Activated naive CD8-positive, alpha-beta T cell treated with anti-CD3 and anti-CD28 coated beads, Interleukin-2, amount 10 ng/mL, durations not matched to agents 7 days and 5 days (primary cell): ENCODE results near the gene TTC12. TPM values are rescaled to one million over a fixed set of nuclear protein-coding genes. Genes with fewer than 3 reads are reported as not detected.

ENCODE experiments used
- ATAC-seq: fragments of 150-1000 bp; cut with Tn5 transposase; one replicate; pipeline ENCODE4 v1.10.0; 2021; ENCODE audit warnings: low read depth, moderate library complexity
- POLR2A ChIA-PET: fragments of 350-600 bp; sonication (Branson Sonifier 250); formaldehyde crosslinking; loops from one replicate; lab custom pipeline; 2021; ENCODE audit warnings: antibody characterized with exemption; lab: Charles Lee
- DNase-seq: peaks from one replicate; pipeline ENCODE4 v3.0.0; 2021
- H3K27ac Mint-ChIP-seq: one replicate; pipeline ENCODE4 v1.8.0; 2022; ENCODE audit warnings: mild to moderate bottlenecking, mixed read lengths
- H3K27me3 Mint-ChIP-seq: one replicate; pipeline ENCODE4 v1.8.0; 2022; ENCODE audit warnings: mild to moderate bottlenecking, moderate library complexity, mixed read lengths
- H3K36me3 Mint-ChIP-seq: one replicate; pipeline ENCODE4 v1.8.0; 2021; ENCODE audit warnings: mild to moderate bottlenecking, mixed read lengths
- H3K4me1 Mint-ChIP-seq: one replicate; pipeline ENCODE4 v1.8.0; 2021; ENCODE audit warnings: mixed read lengths
- H3K4me3 Mint-ChIP-seq: one replicate; pipeline ENCODE4 v1.8.0; 2022; ENCODE audit warnings: mild to moderate bottlenecking, moderate library complexity, mixed read lengths
- H3K9me3 Mint-ChIP-seq: one replicate; pipeline ENCODE4 v1.8.0; 2021; ENCODE audit warnings: mixed read lengths
- total RNA-seq, 2 experiments: library from RNA; stranded (reverse); gene quantifications; one replicate each; pipeline ENCODE4 v1.2.3, GENCODE V29; 2021

The TTC12 gene
- total RNA-seq, 2 experiments from 2014 or later, result 37.4 to 45.6 TPM

- Mint-ChIP-seq H3K27ac (no peak overlapping the region), H3K9me3 (peaks cover 3% of the 10 kb centered on the region), H3K27me3 (no peaks in the 10 kb centered on the region), H3K36me3 (peaks cover 30% of the 10 kb centered on the region), H3K4me3 (no peak overlapping the region), H3K4me1 (no peaks in the 10 kb centered on the region)
- POLR2A ChIA-PET, result no interaction called here
- DNase-seq, result no peak
- no peak for ATAC-seq
These were observed 36.7 kb downstream of the TTC12 start for GRCh38 chr11:113351068-113351450.

- POLR2A ChIA-PET, result no interaction called here
- Mint-ChIP-seq H3K36me3 (peaks cover 35% of the 10 kb centered on the region), H3K4me3 (no peak overlapping the region), H3K4me1 (no peaks in the 10 kb centered on the region), H3K27me3 (no peaks in the 10 kb centered on the region), H3K9me3 (peaks cover 5% of the 10 kb centered on the region), H3K27ac (no peak overlapping the region)
- no peak for ATAC-seq
- DNase-seq, result no peak
These were observed 37.1 kb downstream of the TTC12 start for GRCh38 chr11:113351480-113351879.

- Mint-ChIP-seq H3K27me3 (no peaks in the 10 kb centered on the region), H3K9me3 (peaks cover 8% of the 10 kb centered on the region), H3K4me1 (no peaks in the 10 kb centered on the region), H3K36me3 (peaks cover 55% of the 10 kb centered on the region), H3K27ac (no peak overlapping the region), H3K4me3 (no peak overlapping the region)
- POLR2A ChIA-PET, result no interaction called here
- ATAC-seq (no peak), DNase-seq (no peak)
These were observed 41.8 kb downstream of the TTC12 start for GRCh38 chr11:113356203-113356602.

GRCh38 chr11:113363406-113363805, 49.0 kb downstream of the TTC12 start:
- no peak overlapping the region for H3K27ac Mint-ChIP-seq
- DNase-seq (no peak), ATAC-seq (no peak)
- POLR2A ChIA-PET, result no interaction called here
- H3K36me3 Mint-ChIP-seq, result peaks cover 16% of the 10 kb centered on the region
- no peak overlapping the region for H3K4me3 Mint-ChIP-seq
- H3K27me3 Mint-ChIP-seq, result no peaks in the 10 kb centered on the region
- H3K4me1 Mint-ChIP-seq, result peaks cover 18% of the 10 kb centered on the region
- H3K9me3 Mint-ChIP-seq, result no peaks in the 10 kb centered on the region

- Mint-ChIP-seq H3K36me3 (peaks cover 13% of the 10 kb centered on the region), H3K27ac (no peak overlapping the region), H3K4me3 (no peak overlapping the region), H3K27me3 (no peaks in the 10 kb centered on the region), H3K9me3 (no peaks in the 10 kb centered on the region), H3K4me1 (peaks cover 18% of the 10 kb centered on the region)
- POLR2A ChIA-PET, result no interaction called here
- no peak for DNase-seq
- ATAC-seq, result no peak
These were observed 49.7 kb downstream of the TTC12 start for GRCh38 chr11:113363996-113364641.

- no peaks in the 10 kb centered on the region for H3K27me3 Mint-ChIP-seq
- peak; percentile 59 for ATAC-seq
- no peak for DNase-seq
- POLR2A ChIA-PET, result no interaction called here
- no peaks in the 10 kb centered on the region for H3K9me3 Mint-ChIP-seq
- H3K4me1 Mint-ChIP-seq, result peaks cover 18% of the 10 kb centered on the region
- no peak overlapping the region for H3K4me3 Mint-ChIP-seq
- peaks cover 10% of the 10 kb centered on the region for H3K36me3 Mint-ChIP-seq
- H3K27ac Mint-ChIP-seq, result peak overlapping the region; percentile 34
These were observed 51.5 kb downstream of the TTC12 start for GRCh38 chr11:113365895-113366294.

- Mint-ChIP-seq H3K9me3 (no peaks in the 10 kb centered on the region), H3K36me3 (peaks cover 5% of the 10 kb centered on the region), H3K27ac (no peak overlapping the region), H3K4me1 (peaks cover 13% of the 10 kb centered on the region), H3K4me3 (no peak overlapping the region), H3K27me3 (no peaks in the 10 kb centered on the region)
- DNase-seq, result no peak
- no peak for ATAC-seq
- POLR2A ChIA-PET, result no interaction called here
These were observed 55.0 kb downstream of the TTC12 start for GRCh38 chr11:113369411-113369810.

- ATAC-seq, result no peak
- H3K4me3 Mint-ChIP-seq, result no peak overlapping the region
- H3K27me3 Mint-ChIP-seq, result no peaks in the 10 kb centered on the region
- no peak overlapping the region for H3K27ac Mint-ChIP-seq
- peaks cover 3% of the 10 kb centered on the region for H3K36me3 Mint-ChIP-seq
- H3K9me3 Mint-ChIP-seq, result no peaks in the 10 kb centered on the region
- no peak for DNase-seq
- POLR2A ChIA-PET, result no interaction called here
- peaks cover 11% of the 10 kb centered on the region for H3K4me1 Mint-ChIP-seq
These were observed 56.3 kb downstream of the TTC12 start for GRCh38 chr11:113370634-113371033.

- Mint-ChIP-seq H3K27me3 (no peaks in the 10 kb centered on the region), H3K4me1 (no peaks in the 10 kb centered on the region), H3K4me3 (no peak overlapping the region), H3K9me3 (no peaks in the 10 kb centered on the region), H3K27ac (no peak overlapping the region), H3K36me3 (peaks cover 3% of the 10 kb centered on the region)
- ATAC-seq (no peak), DNase-seq (no peak)
- POLR2A ChIA-PET, result no interaction called here
These were observed 57.9 kb downstream of the TTC12 start for GRCh38 chr11:113372309-113372708.

GRCh38 chr11:113373306-113373705, 58.9 kb downstream of the TTC12 start:
- peaks cover 3% of the 10 kb centered on the region for H3K36me3 Mint-ChIP-seq
- H3K27me3 Mint-ChIP-seq, result no peaks in the 10 kb centered on the region
- ATAC-seq (no peak), DNase-seq (no peak)
- no peak overlapping the region for H3K27ac Mint-ChIP-seq
- H3K4me1 Mint-ChIP-seq, result no peaks in the 10 kb centered on the region
- no peaks in the 10 kb centered on the region for H3K9me3 Mint-ChIP-seq
- POLR2A ChIA-PET, result no interaction called here
- no peak overlapping the region for H3K4me3 Mint-ChIP-seq

GRCh38 chr11:113373981-113374560, 59.7 kb downstream of the TTC12 start:
- H3K4me1 Mint-ChIP-seq, result no peaks in the 10 kb centered on the region
- no peaks in the 10 kb centered on the region for H3K9me3 Mint-ChIP-seq
- POLR2A ChIA-PET, result no interaction called here
- peaks cover 2% of the 10 kb centered on the region for H3K36me3 Mint-ChIP-seq
- ATAC-seq, result no peak
- no peak overlapping the region for H3K4me3 Mint-ChIP-seq
- peaks cover 1% of the 10 kb centered on the region for H3K27me3 Mint-ChIP-seq
- DNase-seq, result no peak
- no peak overlapping the region for H3K27ac Mint-ChIP-seq

GRCh38 chr11:113375402-113375801, 61.0 kb downstream of the TTC12 start:
- peaks cover 2% of the 10 kb centered on the region for H3K9me3 Mint-ChIP-seq
- POLR2A ChIA-PET, result no interaction called here
- no peak overlapping the region for H3K4me3 Mint-ChIP-seq
- DNase-seq (no peak), ATAC-seq (no peak)
- H3K4me1 Mint-ChIP-seq, result no peaks in the 10 kb centered on the region
- no peak overlapping the region for H3K27ac Mint-ChIP-seq
- peaks cover 2% of the 10 kb centered on the region for H3K27me3 Mint-ChIP-seq
- H3K36me3 Mint-ChIP-seq, result peaks cover 2% of the 10 kb centered on the region

- no peak for ATAC-seq
- H3K27ac Mint-ChIP-seq, result no peak overlapping the region
- H3K4me1 Mint-ChIP-seq, result no peaks in the 10 kb centered on the region
- POLR2A ChIA-PET, result no interaction called here
- H3K9me3 Mint-ChIP-seq, result peaks cover 2% of the 10 kb centered on the region
- H3K36me3 Mint-ChIP-seq, result no peaks in the 10 kb centered on the region
- no peak overlapping the region for H3K4me3 Mint-ChIP-seq
- DNase-seq, result no peak
- peaks cover 2% of the 10 kb centered on the region for H3K27me3 Mint-ChIP-seq
These were observed 61.8 kb downstream of the TTC12 start for GRCh38 chr11:113376156-113376555.

GRCh38 chr11:113377681-113378412, 63.5 kb downstream of the TTC12 start:
- no peak overlapping the region for H3K27ac Mint-ChIP-seq
- H3K27me3 Mint-ChIP-seq, result peaks cover 2% of the 10 kb centered on the region
- H3K4me1 Mint-ChIP-seq, result no peaks in the 10 kb centered on the region
- no peak overlapping the region for H3K4me3 Mint-ChIP-seq
- no peak for DNase-seq
- no peak for ATAC-seq
- peaks cover 2% of the 10 kb centered on the region for H3K9me3 Mint-ChIP-seq
- POLR2A ChIA-PET, result no interaction called here
- no peaks in the 10 kb centered on the region for H3K36me3 Mint-ChIP-seq
